GM10266 (cell line): ENCODE measurements around the gene IMPACT.

Experiments used
- DNase-seq: peaks from one replicate; pipeline ENCODE4 v3.0.0; 2012; ENCODE audit errors: extremely low spot score
- TF ChIP-seq, protein P1 (sequence below): IDR thresholded peaks from 2 replicates; pipeline ENCODE4 v1.5.1; 2012; ENCODE audit warnings: mild to moderate bottlenecking, low read depth; ENCODE audit not compliant: control insufficient read depth, insufficient read depth; ENCODE audit errors: missing control alignments

Gene IMPACT

GRCh38 chr18:24500217-24500616, 73.7 kb downstream of the IMPACT start:
- no peak for DNase-seq
- TF ChIP-seq, protein P1, sequence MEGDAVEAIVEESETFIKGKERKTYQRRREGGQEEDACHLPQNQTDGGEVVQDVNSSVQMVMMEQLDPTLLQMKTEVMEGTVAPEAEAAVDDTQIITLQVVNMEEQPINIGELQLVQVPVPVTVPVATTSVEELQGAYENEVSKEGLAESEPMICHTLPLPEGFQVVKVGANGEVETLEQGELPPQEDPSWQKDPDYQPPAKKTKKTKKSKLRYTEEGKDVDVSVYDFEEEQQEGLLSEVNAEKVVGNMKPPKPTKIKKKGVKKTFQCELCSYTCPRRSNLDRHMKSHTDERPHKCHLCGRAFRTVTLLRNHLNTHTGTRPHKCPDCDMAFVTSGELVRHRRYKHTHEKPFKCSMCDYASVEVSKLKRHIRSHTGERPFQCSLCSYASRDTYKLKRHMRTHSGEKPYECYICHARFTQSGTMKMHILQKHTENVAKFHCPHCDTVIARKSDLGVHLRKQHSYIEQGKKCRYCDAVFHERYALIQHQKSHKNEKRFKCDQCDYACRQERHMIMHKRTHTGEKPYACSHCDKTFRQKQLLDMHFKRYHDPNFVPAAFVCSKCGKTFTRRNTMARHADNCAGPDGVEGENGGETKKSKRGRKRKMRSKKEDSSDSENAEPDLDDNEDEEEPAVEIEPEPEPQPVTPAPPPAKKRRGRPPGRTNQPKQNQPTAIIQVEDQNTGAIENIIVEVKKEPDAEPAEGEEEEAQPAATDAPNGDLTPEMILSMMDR, result no peak

DNA sequence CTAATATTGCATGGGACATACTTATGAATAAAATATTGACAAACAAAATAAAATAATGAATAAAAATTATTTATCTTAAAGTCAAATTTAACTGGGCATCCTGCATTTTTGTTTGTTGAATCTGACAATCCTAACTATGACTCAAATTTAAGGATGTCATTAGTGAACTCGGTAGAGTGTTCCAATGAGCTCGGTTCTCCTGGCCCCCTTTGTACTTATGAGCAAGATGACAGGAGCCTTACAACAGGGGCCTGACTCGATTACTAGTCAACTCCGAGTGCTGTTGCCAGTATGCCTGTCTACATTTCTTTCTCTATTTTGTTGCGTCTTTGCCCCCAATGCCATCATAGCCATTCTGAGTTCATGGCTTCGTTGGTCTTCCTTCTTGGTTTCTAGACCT, 74.3 kb downstream of the IMPACT start:
- no peak for DNase-seq
- TF ChIP-seq, protein P1, result no peak

DNA sequence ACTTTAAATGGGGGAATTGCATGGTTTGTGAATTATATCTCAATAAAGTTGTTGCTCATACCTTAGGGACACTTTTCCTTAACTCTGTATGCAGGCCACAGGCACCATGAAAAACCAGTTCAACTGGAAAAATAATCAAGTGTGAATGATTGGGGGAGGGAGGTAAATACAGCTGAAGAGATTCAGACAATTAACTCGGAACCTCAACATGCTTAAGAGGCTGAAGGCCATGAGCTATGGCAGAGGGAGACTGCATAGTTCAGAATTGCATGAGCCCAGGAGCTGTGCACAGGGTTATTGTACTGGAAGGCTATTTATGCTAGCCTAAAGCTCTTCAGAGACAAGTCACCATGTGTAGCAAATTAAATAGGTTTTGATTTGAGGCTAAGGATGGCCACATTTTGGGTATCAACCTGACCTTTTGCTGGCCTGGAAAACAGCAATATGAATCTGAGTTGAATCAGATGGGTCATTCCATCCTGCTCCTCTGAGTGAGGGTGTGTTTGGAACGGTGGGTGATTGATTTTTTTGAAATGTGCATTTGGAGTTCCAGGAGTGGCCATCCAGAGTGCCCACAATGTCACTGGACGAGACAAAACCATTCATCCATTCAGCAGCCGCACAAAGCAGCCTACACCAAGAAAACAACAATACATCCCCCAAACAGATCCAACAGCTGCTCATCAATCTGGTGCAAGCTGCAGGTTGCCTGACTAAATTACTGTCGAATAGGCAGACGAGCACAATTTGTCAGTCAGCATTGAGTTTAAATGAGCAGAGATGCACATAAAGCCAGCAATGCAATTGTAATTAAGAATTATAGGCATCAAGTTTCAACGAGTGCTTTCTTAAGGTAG, 76.4 kb downstream of the IMPACT start:
- TF ChIP-seq, protein P1, result no peak
- DNase-seq, result no peak
